Fibroblast of the aortic adventitia (primary cell): Measurements from ENCODE around the gene HLA-F. TPM values are rescaled to one million over a fixed set of nuclear protein-coding genes. Genes with fewer than 3 reads are reported as not detected.
A peak's percentile ranks its signal among the peaks of the same experiment; 100 is the strongest.

Experiments used
- DNase-seq: peaks from one replicate; pipeline ENCODE4 v3.0.0-alpha.2; 2010; ENCODE audit warnings: low read depth
- H3K4me3 ChIP-seq: 2 replicates; pipeline ENCODE4 v1.5.1; 2011; ENCODE audit warnings: low read depth, mild to moderate bottlenecking, control low read depth, low read length, moderate library complexity
- total RNA-seq: library from RNA; depleted of rRNA; stranded (reverse); fragments of >200 nt; gene quantifications from 2 replicates; pipeline ENCODE4 v1.2.3, GENCODE V29; 2012; ENCODE audit warnings: low replicate concordance
- TF ChIP-seq, protein P1 (sequence below): IDR thresholded peaks from 2 replicates; pipeline ENCODE4 v1.5.1; 2011; ENCODE audit warnings: mild to moderate bottlenecking, low read length, control low read depth, inconsistent platforms; ENCODE audit not compliant: insufficient read depth

HLA-F gene
- total RNA-seq, 1 donor, result 1.1 TPM

DNA sequence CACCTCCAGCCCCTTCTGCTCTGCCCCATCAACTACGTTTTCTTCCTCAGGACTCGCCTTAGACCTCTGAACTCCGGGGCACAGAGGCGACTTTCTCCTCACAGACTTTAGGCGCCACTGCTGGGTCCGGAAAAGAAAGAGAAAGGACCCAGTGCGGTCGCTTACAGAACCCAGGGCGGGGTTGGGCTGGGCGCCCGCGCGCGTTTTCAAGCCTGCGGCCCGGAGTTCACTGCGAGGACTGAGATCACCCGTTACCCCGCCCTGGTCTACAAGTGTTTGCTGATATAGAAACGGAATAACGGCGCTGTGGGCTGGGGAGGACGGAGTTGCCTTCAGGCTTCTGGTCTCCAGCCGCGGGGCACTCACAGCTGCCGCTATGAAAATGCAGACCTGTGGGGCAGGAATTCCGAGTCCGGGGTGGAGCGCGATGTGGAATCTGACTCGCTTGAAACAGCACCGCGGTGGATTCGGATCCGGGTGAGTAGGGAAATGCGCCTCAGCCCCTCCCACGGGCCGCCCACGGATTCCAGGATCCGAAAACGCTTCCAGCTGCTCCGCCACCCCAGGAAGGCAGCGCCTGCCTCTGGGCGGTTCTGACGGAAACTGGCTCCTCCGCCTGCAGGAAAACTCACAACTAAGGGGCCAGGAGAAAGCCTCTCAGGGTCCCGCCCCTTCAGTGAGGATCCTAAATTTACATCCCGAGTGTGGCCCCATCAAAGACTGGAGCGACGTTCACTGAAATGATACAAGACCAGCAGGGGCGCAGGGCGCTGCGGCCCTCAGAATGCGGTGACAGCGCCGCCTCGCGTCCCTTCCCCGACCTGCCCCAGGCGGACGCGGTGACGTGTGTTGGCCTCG is 29.4 kb downstream of the HLA-F start:
- peak overlapping the region; percentile 83 for H3K4me3 ChIP-seq
- DNase-seq, result peak; percentile 90
- TF ChIP-seq, protein P1, sequence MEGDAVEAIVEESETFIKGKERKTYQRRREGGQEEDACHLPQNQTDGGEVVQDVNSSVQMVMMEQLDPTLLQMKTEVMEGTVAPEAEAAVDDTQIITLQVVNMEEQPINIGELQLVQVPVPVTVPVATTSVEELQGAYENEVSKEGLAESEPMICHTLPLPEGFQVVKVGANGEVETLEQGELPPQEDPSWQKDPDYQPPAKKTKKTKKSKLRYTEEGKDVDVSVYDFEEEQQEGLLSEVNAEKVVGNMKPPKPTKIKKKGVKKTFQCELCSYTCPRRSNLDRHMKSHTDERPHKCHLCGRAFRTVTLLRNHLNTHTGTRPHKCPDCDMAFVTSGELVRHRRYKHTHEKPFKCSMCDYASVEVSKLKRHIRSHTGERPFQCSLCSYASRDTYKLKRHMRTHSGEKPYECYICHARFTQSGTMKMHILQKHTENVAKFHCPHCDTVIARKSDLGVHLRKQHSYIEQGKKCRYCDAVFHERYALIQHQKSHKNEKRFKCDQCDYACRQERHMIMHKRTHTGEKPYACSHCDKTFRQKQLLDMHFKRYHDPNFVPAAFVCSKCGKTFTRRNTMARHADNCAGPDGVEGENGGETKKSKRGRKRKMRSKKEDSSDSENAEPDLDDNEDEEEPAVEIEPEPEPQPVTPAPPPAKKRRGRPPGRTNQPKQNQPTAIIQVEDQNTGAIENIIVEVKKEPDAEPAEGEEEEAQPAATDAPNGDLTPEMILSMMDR, result peak; percentile 99

- DNase-seq, result no peak
- TF ChIP-seq, protein P1, result no peak
- peak overlapping the region; percentile 83 for H3K4me3 ChIP-seq
These were observed 30.0 kb downstream of the HLA-F start for GRCh38 chr6:29753309-29753644.

DNA sequence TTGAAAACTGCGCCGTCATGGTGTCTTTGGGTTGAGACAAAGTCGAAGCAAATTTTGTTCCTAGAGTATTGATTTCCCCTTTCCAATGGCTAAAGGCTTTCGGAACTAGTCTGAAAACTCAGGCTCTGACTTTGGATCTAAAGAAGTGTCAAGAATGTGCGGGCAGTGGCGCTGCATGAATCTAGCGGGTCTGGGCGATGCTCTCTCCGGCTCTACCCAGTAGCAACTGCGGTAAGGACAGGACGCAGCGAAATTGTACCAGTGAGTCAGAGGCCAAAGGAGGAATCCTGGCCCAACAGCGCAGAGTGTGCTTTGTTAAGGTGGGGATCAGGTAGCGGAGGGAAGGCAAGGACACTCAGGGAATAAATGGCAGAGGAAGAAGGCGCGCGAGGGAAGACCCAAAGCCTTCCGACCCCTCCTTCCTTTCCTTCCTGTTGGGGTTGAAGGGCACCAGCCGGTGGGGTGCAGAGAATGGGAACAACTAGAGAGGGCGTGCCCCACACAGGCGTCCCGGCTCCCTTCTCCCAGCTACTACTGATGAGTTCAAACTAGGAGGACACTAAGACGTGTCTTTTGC is 32.1 kb downstream of the HLA-F start:
- TF ChIP-seq, protein P1, result no peak
- H3K4me3 ChIP-seq, result no peak overlapping the region
- no peak for DNase-seq

GRCh38 chr6:29757282-29757681 is 34.0 kb downstream of the HLA-F start:
- no peak overlapping the region for H3K4me3 ChIP-seq
- TF ChIP-seq, protein P1, result no peak
- DNase-seq, result no peak

GRCh38 chr6:29757701-29758293 is 34.6 kb downstream of the HLA-F start:
- no peak overlapping the region for H3K4me3 ChIP-seq
- no peak for DNase-seq
- TF ChIP-seq, protein P1, result no peak

GRCh38 chr6:29758761-29759160 is 35.5 kb downstream of the HLA-F start:
- H3K4me3 ChIP-seq, result no peak overlapping the region
- no peak for DNase-seq
- TF ChIP-seq, protein P1, result no peak
